GM19463 (cell line): ENCODE results near the gene ZNF425.
"Not testable (repeated sequence)": the region's sequence is repeated elsewhere in the genome, so short reads cannot be mapped to it uniquely, and the experiment has no call there.

Experiments used
- ATAC-seq: cut with Tn5 transposase; IDR thresholded peaks from one replicate; pipeline ENCODE4 v1.9.1; 2021; ENCODE audit warnings: mild to moderate bottlenecking, moderate library complexity; ENCODE audit not compliant: unreplicated experiment

The ZNF425 gene

DNA sequence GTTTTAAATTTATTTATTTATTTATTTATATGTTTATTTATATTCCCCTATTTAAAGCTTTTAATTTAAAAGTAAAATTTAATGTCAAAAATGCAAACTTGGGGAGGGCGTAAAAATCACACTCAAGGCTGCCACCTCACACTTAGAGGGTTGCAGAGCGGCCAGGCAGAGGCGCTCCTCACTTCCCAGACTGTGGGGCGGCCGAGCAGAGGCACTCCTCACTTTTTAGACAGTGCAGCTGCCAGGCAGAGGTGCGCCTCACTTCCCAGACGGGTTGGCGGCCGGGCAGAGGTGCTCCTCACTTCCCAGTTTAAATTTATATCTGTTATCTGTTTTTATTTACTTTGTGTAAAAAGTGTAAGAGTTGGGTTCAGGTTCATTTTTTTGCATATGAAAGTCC is 10.0 kb upstream of the ZNF425 start:
- no peak for ATAC-seq

- ATAC-seq: no peak
Measured at GRCh38 chr7:149133028-149133710, 7.0 kb upstream of the ZNF425 start.

GRCh38 chr7:149130572-149131198 is 4.6 kb upstream of the ZNF425 start:
- no peak for ATAC-seq

- ATAC-seq: peak; percentile 44
Measured at GRCh38 chr7:149126662-149127266, 640 bp upstream of the ZNF425 start.

- ATAC-seq: no peak
Measured at GRCh38 chr7:149125189-149125862, 798 bp downstream of the ZNF425 start.

DNA sequence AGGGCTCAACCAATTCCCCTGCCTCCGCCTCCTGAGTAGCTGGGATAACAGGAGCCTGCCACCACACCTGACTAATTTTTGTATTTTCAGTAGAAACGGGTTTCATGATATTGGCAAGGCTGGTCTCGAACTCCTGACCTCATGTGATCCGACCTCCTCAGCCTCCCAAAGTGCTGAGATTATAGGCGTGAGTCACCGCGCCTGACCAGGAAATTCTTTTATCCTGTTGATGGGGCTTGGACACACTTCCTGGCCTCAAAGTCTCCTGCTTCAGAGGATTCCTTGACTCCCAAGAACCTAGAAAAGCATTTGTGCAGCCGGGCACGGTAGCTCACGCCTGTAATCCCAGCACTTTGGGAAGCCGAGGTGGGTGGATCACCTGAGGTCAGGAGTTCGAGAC is 16.2 kb downstream of the ZNF425 start:
- no peak for ATAC-seq

- ATAC-seq: no peak
Measured at GRCh38 chr7:149104749-149105148, 21.4 kb downstream of the ZNF425 start.

DNA sequence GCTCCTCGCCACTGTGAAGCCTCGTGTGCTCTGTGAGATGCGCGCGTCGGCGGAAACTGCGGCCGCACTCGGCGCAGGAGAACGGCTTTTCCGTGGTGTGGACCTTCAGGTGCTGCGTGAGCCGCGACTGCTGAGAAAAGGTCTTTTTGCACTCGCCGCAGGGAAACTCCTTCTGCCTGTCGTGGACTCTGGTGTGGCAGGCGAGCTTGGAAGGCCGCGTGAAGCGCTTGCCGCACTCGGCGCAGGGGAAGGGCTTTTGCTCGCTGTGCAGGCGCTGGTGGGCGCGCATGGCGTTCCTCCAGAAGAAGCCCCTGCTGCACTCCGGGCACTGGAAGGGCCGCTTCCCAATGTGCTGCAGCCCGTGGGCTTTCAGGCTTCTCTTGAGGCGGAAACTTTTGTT is 21.9 kb downstream of the ZNF425 start:
- ATAC-seq: no peak

- ATAC-seq: no peak
Measured at GRCh38 chr7:149103424-149103823, 22.7 kb downstream of the ZNF425 start.

DNA sequence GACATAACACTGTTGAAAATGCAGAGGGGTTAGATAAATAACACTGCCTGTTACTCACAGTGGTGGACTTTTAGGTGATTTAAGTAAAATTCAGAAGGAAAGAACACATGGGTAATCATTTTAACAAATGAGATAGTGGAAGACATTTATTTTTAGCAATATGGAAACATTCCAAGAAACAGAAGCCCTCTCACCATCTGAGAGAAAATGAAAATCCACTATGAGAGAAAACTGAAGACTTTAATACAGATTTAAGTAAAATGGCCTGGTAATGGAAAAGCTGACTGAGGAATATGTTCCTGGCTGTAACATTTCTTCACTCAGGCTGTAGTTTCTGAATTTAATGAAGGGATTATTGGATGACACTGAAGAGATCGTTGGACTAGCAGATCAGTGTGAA is 23.5 kb downstream of the ZNF425 start:
- ATAC-seq: no peak

DNA sequence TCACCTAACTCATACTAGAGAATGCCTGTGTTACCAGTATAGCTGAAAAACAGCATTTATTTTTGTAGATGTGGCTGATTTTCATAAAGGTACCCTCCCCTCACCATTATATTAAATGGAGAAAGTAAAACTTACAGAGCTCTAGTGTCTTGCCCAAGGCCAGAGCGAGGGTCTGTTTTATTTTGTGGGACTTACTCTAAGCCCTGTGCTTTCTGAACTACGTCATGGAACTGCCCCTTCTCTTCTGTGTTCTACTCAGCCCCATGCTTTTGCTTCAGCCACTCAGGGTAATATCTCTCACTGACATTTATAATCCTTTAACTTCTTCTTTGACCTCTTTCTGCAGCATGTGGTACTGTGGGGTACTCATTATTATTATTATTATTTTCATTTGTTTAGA is 25.3 kb downstream of the ZNF425 start:
- ATAC-seq: no peak

- ATAC-seq: no peak
Measured at GRCh38 chr7:149099058-149099457, 27.1 kb downstream of the ZNF425 start.

DNA sequence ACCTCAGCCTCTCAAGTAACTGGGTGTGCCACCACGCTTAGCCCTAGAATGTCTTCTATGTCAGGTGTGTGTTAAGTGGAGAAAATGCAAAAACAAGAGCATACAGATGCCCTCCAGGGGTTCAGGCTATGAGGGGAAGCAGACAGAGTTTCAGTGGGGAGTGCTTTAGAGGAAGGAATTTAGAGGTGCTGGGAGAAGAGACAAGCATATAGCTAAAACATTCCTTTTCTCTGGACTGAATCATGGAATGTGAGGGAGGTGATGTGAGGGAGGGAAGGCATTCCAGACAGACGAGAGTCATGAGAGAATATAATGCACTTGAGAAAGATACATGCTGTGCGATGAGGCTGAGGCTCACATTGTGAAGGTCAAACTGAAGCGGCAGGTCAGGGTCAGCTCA is 29.0 kb downstream of the ZNF425 start:
- ATAC-seq: no peak

DNA sequence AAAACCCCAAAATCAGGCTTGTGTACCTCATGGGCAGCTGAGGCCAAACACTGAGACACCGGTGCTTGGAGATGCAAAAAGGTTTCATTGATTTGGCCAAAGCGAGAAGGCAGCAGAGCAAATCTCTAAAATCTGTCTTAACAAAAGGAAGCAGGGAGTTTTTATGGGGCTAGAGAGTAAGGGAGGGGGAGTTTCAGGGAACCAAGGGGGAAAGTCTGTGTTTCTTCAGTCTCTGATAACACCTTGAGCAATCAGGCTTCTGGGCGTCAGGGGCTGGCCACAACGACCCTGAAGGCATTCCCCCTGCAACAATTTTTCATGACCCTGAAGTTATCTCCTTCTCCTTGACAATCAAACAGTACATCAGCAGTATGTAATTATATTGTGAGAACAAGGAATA is 32.9 kb downstream of the ZNF425 start:
- no peak for ATAC-seq

- not testable (repeated sequence) for ATAC-seq
Measured at GRCh38 chr7:149092244-149092643, 33.9 kb downstream of the ZNF425 start.

DNA sequence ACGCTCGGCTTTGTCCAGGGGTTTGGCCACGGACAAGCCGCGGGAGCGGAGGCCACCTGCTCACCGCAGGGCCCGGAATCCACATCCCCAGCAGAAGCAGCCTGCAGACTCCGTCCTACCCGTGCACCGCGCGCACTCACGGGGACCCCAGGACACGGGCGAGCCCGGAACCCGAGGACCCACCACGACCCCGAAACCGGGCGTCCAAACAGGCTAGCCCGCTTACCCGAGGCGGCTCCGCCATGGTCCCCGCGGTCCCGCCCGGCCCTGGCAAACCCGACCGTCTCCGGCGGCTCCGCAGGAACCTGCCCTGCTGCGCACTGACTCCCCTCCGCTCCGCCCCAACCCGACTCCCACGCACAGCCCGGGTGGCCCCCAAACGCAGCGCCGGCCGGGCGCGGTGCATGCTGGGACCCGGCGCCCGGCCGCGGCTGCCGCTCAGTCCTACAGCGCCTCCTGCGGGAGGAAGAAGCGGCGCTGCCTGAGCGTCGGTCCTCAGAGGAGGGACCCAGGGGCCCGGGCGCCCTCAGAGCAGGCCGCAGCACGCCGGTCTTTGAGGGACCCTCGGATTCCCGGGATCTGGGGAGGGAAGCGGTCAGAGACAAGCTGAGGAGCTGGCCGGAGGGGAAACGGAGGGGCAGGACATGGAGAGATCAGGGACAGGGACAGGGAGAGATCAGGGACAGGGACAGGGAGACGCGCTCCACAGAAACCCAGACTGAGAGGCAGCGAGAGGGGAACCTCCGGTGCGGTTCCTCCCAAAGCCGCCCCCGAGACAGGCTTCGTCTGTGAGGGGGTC is 35.5 kb downstream of the ZNF425 start, which contains the start of gene ZNF786:
Gene ZNF786 (minus strand): TSS at position 322 of the 799 bp plus-strand sequence. CDS start 78 bp downstream, at position 244.
- peak; percentile 74 for ATAC-seq

GRCh38 chr7:149087376-149087775 is 38.7 kb downstream of the ZNF425 start:
- no peak for ATAC-seq

- no peak for ATAC-seq
Measured at GRCh38 chr7:149085866-149086265, 40.3 kb downstream of the ZNF425 start.

- no peak for ATAC-seq
Measured at GRCh38 chr7:149084407-149084806, 41.7 kb downstream of the ZNF425 start.

DNA sequence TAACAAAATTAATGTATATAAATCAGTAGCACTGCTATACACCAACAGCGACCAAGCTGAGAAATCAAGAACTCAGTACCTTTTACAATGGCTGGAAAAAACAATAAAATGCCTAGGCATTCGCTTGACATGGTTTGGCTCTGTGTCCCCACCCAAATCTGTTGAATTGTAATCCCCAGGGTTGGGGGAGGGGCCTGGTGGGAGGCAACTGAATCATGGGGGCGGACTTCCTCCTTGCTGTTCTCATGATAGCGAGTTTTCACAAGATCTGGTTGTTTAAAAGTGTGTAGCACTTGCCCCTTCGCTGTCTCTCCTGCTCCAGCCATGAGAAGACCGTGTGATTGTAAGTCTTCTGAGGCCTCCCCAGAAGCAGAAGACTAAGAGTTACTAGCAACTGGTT is 44.2 kb downstream of the ZNF425 start:
- no peak for ATAC-seq

DNA sequence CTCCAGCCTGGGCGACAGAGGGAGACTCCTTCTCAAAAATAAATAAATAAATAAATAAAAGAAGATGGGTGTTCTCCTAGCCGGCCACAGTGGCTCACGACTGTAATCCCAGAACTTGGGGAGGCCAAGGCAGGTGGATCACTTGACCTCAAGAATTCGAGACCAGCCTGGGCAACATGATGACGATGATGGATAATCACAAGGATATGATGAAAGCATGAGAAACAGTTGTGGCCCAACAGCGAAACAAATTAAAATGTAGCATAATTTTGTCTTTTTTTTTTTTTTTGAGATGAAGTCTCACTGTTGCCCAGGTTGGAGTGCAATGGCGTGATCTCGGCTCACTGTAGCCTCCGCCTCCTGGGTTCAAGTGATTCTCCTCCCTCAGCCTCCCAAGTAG is 48.5 kb downstream of the ZNF425 start:
- ATAC-seq: no peak
